Measurements from ENCODE around the gene ARMC2.

- TF ChIP-seq CTCF (IDR thresholded peaks at IDR 0.05; ENCODE audit: insufficient read depth, low read depth, low read length) (no peak), EZH2 (IDR thresholded peaks at IDR 0.05; ENCODE audit: insufficient read depth, low read length) (no peak)
Measured at GRCh38 chr6:109021870-109022269, 173.6 kb downstream of the ARMC2 start.
